Fibroblast of pulmonary artery (primary cell): ENCODE measurements around the gene LILRA6.
"Not testable (repeated sequence)": the region's sequence is repeated elsewhere in the genome, so short reads cannot be mapped to it uniquely, and the experiment has no call there.

Experiments
- DNase-seq: peaks from one replicate; pipeline ENCODE4 v3.0.0-alpha.2; 2010; ENCODE audit warnings: low read depth
- H3K4me3 ChIP-seq: replicated peaks from 2 replicates; pipeline ENCODE4 v1.5.1; 2011; ENCODE audit warnings: low read depth, mild to moderate bottlenecking, control low read depth, low read length, moderate library complexity
- TF ChIP-seq, protein P1 (sequence below): IDR thresholded peaks from 2 replicates; pipeline ENCODE4 v1.5.1; 2011; ENCODE audit warnings: mild to moderate bottlenecking, control low read depth, low read length, inconsistent platforms; ENCODE audit errors: missing control alignments

The LILRA6 gene

DNA sequence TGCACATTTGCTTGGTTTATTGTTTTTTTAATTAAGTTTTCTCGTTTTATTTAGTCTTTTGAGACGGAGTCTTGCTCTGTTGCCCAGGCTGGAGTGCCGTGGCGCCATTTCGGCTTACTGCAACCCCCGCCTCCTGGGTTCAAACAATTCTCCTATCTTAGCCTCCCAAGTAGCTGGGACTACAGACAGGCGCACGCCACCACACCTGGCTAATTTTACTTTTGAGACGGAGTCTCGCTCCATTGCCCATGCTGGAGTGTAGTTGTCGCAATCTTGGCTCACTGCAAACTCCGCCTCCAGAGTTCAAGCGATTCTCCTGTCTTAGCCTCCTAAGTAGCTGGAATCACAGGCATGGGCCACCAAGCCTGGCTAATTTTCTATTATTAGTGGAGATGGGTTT lies 40.6 kb downstream of the LILRA6 start:
- TF ChIP-seq, protein P1, sequence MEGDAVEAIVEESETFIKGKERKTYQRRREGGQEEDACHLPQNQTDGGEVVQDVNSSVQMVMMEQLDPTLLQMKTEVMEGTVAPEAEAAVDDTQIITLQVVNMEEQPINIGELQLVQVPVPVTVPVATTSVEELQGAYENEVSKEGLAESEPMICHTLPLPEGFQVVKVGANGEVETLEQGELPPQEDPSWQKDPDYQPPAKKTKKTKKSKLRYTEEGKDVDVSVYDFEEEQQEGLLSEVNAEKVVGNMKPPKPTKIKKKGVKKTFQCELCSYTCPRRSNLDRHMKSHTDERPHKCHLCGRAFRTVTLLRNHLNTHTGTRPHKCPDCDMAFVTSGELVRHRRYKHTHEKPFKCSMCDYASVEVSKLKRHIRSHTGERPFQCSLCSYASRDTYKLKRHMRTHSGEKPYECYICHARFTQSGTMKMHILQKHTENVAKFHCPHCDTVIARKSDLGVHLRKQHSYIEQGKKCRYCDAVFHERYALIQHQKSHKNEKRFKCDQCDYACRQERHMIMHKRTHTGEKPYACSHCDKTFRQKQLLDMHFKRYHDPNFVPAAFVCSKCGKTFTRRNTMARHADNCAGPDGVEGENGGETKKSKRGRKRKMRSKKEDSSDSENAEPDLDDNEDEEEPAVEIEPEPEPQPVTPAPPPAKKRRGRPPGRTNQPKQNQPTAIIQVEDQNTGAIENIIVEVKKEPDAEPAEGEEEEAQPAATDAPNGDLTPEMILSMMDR = no peak
- peak; percentile 33 for DNase-seq
- peak overlapping the region; percentile 97 for H3K4me3 ChIP-seq

DNA sequence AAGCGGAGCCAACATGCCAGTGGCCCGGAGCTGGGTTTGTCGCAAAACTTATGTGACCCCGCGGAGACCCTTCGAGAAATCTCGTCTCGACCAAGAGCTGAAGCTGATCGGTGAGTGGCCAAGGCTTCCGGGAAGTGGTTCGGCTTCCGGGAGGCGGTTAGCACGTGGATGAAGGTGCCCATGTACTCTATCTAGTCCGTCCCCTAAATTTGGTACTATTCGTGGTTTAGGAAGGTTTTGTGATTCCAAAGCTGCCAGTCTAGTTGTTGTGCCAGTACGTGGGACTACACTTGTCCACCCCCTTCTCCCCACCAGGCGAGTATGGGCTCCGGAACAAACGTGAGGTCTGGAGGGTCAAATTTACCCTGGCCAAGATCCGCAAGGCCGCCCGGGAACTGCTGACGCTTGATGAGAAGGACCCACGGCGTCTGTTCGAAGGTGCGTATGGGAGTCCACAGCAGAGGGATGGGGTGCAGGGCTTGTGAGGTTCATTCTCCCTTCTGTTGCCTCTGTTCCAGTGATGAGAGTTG lies 41.4 kb downstream of the LILRA6 start:
- peak overlapping the region; percentile 97 for H3K4me3 ChIP-seq
- DNase-seq = no peak
- TF ChIP-seq, protein P1 = no peak

DNA sequence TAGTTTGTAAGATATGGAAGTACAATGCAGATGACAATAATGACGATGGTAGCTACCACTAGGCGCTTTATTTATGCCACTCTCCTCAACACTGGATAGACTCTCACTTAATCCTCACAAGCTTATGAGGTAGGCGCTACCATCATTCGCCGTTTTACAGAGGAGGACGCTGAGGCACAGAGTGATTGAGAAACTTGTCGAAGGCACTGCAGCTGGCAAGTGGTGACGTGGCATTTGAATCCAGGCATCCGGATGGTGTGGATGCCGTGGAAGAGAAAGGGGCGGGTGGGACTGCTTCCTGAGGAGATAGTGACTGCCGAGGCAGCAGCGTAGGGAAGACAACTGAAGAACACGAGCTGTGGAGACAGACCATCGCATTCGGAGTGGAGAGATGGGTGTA lies 43.2 kb downstream of the LILRA6 start:
- DNase-seq = no peak
- no peak overlapping the region for H3K4me3 ChIP-seq

DNA sequence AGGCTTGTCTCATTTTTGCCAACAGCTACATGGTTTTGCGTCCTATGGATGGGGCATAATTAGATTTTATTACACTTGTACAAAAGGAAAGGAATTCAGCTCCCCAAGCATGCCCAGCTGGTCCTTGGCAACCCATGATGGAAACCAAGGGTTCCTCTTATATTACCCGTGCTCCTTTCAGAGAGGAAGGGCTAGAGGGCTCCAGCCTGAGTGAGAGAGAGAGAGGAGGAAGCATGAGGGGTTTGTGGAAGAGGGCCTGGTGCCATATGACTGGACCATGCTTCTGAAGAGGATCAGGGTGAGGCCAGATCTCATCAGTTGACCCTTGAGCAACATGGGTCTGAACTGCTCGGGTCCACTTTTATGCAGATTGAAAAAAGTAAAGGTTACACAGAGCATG lies 45.5 kb downstream of the LILRA6 start:
- H3K4me3 ChIP-seq = no peak overlapping the region
- DNase-seq = no peak
- TF ChIP-seq, protein P1 = no peak

More for the DNA sequence above, 43.2 kb downstream of the LILRA6 start:
- TF ChIP-seq, protein P1 = no peak

DNA sequence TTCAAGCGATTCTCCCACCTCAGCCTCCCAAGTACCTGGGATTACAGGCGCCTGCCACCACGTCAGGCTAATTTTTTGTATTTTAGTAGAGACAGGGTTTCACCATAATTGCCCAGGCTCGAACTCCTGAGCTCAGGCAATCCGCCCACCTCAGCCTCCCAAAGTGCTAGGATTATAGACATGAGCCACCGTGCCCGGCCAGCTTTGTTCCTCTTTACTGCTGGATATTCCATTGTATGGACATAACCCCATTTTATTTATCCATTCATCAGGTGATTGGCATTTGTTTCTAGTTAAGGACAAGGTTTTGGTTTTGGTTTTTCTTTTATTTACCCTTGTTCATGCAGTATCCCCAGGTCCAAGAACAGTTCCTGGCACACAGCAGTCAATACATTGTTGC lies 46.1 kb downstream of the LILRA6 start:
- TF ChIP-seq, protein P1 = no peak
- DNase-seq = no peak
- H3K4me3 ChIP-seq = no peak overlapping the region

DNA sequence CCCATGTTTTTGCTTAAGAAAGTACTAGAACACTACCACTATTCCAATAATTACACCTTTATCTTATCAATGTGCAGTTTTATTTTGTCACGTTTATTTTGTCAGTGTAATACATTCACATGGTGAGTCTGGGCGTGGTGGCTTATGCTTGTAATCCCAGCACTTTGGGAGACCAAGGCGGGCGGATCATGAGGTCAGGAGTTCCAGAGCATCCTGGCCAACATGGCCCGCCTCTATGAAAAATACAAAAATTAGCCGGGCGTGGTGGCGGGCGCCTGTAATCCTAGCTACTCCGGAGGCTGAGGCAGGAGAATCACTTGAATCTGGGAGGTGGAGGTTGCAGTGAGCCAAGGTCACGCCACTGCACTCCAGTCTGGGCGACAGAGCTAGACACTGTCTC lies 48.1 kb downstream of the LILRA6 start:
- not testable (repeated sequence) for H3K4me3 ChIP-seq, DNase-seq

DNA sequence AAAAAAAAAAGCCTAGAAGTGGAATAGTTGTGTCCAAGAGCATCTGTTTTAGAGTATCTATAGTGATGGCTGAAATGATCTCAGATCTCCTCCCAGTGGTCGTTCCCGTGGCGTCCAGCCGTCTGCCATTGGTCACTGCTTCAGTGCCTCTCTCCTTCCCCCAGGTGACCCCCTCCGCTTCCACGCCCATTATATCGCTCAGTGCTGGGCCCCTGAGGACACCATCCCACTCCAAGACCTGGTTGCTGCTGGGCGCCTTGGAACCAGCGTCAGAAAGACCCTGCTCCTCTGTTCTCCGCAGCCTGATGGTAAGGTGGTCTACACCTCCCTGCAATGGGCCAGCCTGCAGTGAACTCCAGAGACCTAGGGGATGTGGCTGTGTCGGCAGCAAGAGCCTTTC lies 49.6 kb downstream of the LILRA6 start:
- H3K4me3 ChIP-seq = no peak overlapping the region
- DNase-seq = no peak
- TF ChIP-seq, protein P1 = no peak
